ENCODE measurements around the gene DDX51. TPM values are rescaled to one million over a fixed set of nuclear protein-coding genes. Genes with fewer than 3 reads are reported as not detected.
A peak's percentile ranks its signal among the peaks of the same experiment; 100 is the strongest.

DDX51 gene
- total and polyA plus RNA-seq, 2 of the 4 experiments (the other 2 are of a cell fraction): 3.8 to 14.5 TPM

DNA sequence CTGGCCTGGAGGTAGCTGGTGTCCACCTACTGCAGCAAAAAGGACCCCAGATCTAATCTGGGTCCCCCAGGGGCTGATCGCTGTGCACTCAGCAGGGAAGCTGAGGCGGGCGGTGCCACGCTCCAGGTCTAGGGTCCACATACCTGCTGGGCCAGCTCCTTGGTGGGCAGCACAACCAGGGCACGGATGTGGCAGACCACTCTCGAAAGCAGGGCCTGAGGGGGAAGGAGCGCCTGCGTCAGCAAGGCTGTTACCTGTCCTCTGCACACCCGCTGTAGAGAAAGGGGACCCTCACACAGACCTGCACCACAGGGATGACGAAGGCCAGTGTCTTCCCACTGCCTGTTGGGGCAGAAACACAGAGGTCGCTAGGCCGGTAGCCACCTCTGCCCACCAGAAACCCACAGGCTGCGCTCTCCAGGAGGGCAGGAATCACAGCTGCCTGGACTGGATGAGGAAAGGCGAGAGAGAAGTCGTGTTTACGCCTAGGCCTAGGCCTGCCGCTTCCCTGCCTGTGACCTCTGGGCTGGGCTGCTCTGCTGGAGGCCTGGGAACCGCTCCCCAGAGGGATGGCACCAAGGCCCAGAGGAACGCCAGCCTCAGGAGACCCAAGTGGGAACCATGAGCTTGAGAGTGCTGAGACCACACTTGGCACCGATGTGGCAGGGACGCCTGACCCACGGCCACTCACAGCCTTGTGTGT lies 2.0 kb downstream of the DDX51 start:
- CTCF ChIA-PET: no interaction called here
- POLR2A ChIA-PET (ENCODE audit: unreplicated experiment): no interaction called here
- no peaks in the 10 kb centered on the region for H3K27me3 ChIP-seq (ENCODE audit: control insufficient read depth, insufficient read depth, low read length)
- peaks cover 5% of the 10 kb centered on the region; the same call in 1 of the 2 replicates for H4K20me1 ChIP-seq (ENCODE audit: insufficient read depth, low read length)
- no TSS peak for BruUV-seq (replicated peaks)
- H3K9ac ChIP-seq (ENCODE audit: low read depth, low read length): no peak overlapping the region
- no peak overlapping the region for H2AK5ac ChIP-seq (ENCODE audit: low read depth, low read length)
- H3K4me2 ChIP-seq (ENCODE audit: low read depth, low read length): no peak overlapping the region
- H2BK15ac ChIP-seq (ENCODE audit: low read depth, low read length): no peak overlapping the region
- peaks cover 13 to 34% of the 10 kb centered on the region in 2 experiments for H3K79me1 ChIP-seq (ENCODE audit: low read depth in 1 of 2, low read length in 2 of 2)
- H4K8ac ChIP-seq (ENCODE audit: low read depth in 2 of 2, low read length in 2 of 2): no peak overlapping the region
- H2BK120ac ChIP-seq (ENCODE audit: low read depth, low read length): no peak overlapping the region
- H3K4me1 ChIP-seq (ENCODE audit: control insufficient read depth, insufficient read depth, low read length): peaks cover 9% of the 10 kb centered on the region
- no peak for TF ChIP-seq FOS (IDR thresholded peaks at IDR 0.05; ENCODE audit: low read depth, low read length)
- TF ChIP-seq, protein P1, sequence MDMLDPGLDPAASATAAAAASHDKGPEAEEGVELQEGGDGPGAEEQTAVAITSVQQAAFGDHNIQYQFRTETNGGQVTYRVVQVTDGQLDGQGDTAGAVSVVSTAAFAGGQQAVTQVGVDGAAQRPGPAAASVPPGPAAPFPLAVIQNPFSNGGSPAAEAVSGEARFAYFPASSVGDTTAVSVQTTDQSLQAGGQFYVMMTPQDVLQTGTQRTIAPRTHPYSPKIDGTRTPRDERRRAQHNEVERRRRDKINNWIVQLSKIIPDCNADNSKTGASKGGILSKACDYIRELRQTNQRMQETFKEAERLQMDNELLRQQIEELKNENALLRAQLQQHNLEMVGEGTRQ (IDR thresholded peaks at IDR 0.05; ENCODE audit: low read depth, low read length): no peak
- TF ChIP-seq NFE2L2 (IDR thresholded peaks at IDR 0.05; ENCODE audit: low read depth, low read length): no peak
- TF ChIP-seq MXI1 (IDR thresholded peaks at IDR 0.05; ENCODE audit: borderline replicate concordance, low read depth, low read length): no peak
- no peak for TF ChIP-seq RCOR1 (IDR thresholded peaks at IDR 0.05; ENCODE audit: insufficient replicate concordance, low read length)
- TF ChIP-seq RAD21 (IDR thresholded peaks at IDR 0.05; ENCODE audit: low read length): no peak
- no peak for TF ChIP-seq BHLHE40 (IDR thresholded peaks at IDR 0.05; ENCODE audit: low read depth, low read length)
- TF ChIP-seq, protein P2, sequence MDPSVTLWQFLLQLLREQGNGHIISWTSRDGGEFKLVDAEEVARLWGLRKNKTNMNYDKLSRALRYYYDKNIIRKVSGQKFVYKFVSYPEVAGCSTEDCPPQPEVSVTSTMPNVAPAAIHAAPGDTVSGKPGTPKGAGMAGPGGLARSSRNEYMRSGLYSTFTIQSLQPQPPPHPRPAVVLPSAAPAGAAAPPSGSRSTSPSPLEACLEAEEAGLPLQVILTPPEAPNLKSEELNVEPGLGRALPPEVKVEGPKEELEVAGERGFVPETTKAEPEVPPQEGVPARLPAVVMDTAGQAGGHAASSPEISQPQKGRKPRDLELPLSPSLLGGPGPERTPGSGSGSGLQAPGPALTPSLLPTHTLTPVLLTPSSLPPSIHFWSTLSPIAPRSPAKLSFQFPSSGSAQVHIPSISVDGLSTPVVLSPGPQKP (IDR thresholded peaks at IDR 0.05; ENCODE audit: borderline replicate concordance, low read depth, low read length): no peak
- TF ChIP-seq, protein P3, sequence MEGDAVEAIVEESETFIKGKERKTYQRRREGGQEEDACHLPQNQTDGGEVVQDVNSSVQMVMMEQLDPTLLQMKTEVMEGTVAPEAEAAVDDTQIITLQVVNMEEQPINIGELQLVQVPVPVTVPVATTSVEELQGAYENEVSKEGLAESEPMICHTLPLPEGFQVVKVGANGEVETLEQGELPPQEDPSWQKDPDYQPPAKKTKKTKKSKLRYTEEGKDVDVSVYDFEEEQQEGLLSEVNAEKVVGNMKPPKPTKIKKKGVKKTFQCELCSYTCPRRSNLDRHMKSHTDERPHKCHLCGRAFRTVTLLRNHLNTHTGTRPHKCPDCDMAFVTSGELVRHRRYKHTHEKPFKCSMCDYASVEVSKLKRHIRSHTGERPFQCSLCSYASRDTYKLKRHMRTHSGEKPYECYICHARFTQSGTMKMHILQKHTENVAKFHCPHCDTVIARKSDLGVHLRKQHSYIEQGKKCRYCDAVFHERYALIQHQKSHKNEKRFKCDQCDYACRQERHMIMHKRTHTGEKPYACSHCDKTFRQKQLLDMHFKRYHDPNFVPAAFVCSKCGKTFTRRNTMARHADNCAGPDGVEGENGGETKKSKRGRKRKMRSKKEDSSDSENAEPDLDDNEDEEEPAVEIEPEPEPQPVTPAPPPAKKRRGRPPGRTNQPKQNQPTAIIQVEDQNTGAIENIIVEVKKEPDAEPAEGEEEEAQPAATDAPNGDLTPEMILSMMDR (conservative IDR thresholded peaks at IDR 0.05; ENCODE audit: low read depth, low read length): no peak
- TF ChIP-seq MAFK (IDR thresholded peaks at IDR 0.05; ENCODE audit: low read depth, low read length): no peak
- no peak for TF ChIP-seq RFX5 (IDR thresholded peaks at IDR 0.05; ENCODE audit: low read depth, low read length)
- TF ChIP-seq SMC3 (IDR thresholded peaks at IDR 0.05; ENCODE audit: low read depth, low read length): no peak
- no peak for TF ChIP-seq CHD1 (IDR thresholded peaks at IDR 0.05; ENCODE audit: low read depth, low read length)
- TF ChIP-seq MAZ (IDR thresholded peaks at IDR 0.05; ENCODE audit: borderline replicate concordance, low read depth, low read length): no peak
- no peaks in the 10 kb centered on the region for H3K9me3 ChIP-seq (ENCODE audit: control insufficient read depth, insufficient read depth, low read length)
- no peak overlapping the region for H3K4me3 ChIP-seq (ENCODE audit: insufficient read depth, low read depth, low read length)
- dilution Hi-C loops (cut with HindIII; ENCODE audit: low sequenced_read_pairs, unreplicated experiment) (no loop called here), intact Hi-C loops (cut with micrococcal nuclease) (no loop called here), in situ Hi-C loops (cut with MboI; ENCODE audit: low sequenced_read_pairs) (no loop called here)
- H3K36me3 ChIP-seq (ENCODE audit: control insufficient read depth, insufficient read depth, low read length): peaks cover 50% of the 10 kb centered on the region
- no peak overlapping the region for H3K4ac ChIP-seq (ENCODE audit: low read depth, low read length)
- H4K91ac ChIP-seq (ENCODE audit: insufficient read depth, low read depth, low read length): no peak overlapping the region
- no peak overlapping the region for H3K18ac ChIP-seq (ENCODE audit: low read depth, low read length)
- no peak overlapping the region for H4K5ac ChIP-seq (ENCODE audit: low read depth, low read length)
- H3K56ac ChIP-seq (ENCODE audit: extremely low read depth, insufficient read depth, low read length): no peak overlapping the region
- H3K23ac ChIP-seq (ENCODE audit: low read depth, low read length): no peak overlapping the region
- H2BK5ac ChIP-seq (ENCODE audit: low read depth, low read length, poor library complexity, severe bottlenecking): no peak overlapping the region
- H3K14ac ChIP-seq (replicated peaks; ENCODE audit: low read depth, low read length): no peak overlapping the region
- H2AFZ ChIP-seq (replicated peaks; ENCODE audit: low read length, poor library complexity): peak overlapping the region; percentile 46
- DNase-seq: no peak
- ATAC-seq (ENCODE audit: low read depth): no peak
- H2AK9ac ChIP-seq (replicated peaks; ENCODE audit: low read depth, low read length, poor library complexity): peak overlapping the region; percentile 9
- no peak overlapping the region for H3K27ac ChIP-seq (ENCODE audit: insufficient read depth, low read length)
- no peak overlapping the region for H2BK20ac ChIP-seq (ENCODE audit: low read depth, low read length)
- H3K9me1 ChIP-seq (ENCODE audit: insufficient read depth, low read length): 0 out of 2 replicates have a peak, but pooled peaks cover 3% of the 10 kb centered on the region
- WGBS, 2 experiments (ENCODE audit: extremely low coverage in 2 of 2, insufficient read length in 1 of 2): 97% methylated on average over 11 of the region's 22 CpGs; no CpG with 5 or more reads in 1 of the 2 experiments
